Right cardiac atrium (tissue), 5 donors: Measurements from ENCODE around the gene PODNL1. TPM values are rescaled to one million over a fixed set of nuclear protein-coding genes. Genes with fewer than 3 reads are reported as not detected.

ENCODE experiments used
- ATAC-seq, 2 donors: fragments of 200-7000 bp; cut with Tn5 transposase; one replicate each; pipeline versions ENCODE4 v1.8.0 to v1.9.1; 2020; ENCODE audit warnings: moderate library complexity in 2 of 2, mild to moderate bottlenecking in 1 of 2
- DNase-seq, 3 donors: peaks; one replicate each; pipeline ENCODE4 v3.0.0-alpha.2; 2020
- H3K27ac ChIP-seq: one replicate; pipeline ENCODE4 v1.5.1; 2013; ENCODE audit warnings: mild to moderate bottlenecking, low read length, control low read depth, moderate library complexity
- H3K27me3 ChIP-seq: one replicate; pipeline ENCODE4 v1.6.1; 2013; ENCODE audit not compliant: control insufficient read depth, insufficient read depth
- H3K4me1 ChIP-seq: one replicate; pipeline ENCODE4 v1.6.1; 2013; ENCODE audit warnings: low read length; ENCODE audit not compliant: control insufficient read depth, insufficient read depth
- H3K4me3 ChIP-seq: one replicate; pipeline ENCODE4 v1.5.1; 2013; ENCODE audit warnings: low read length, control low read depth
- H3K9me3 ChIP-seq: one replicate; pipeline ENCODE4 v1.6.1; 2013; ENCODE audit warnings: low read length; ENCODE audit not compliant: control insufficient read depth
- WGBS: extraction: QIAGEN DNeasy Blood & Tissue Kit; methylation state at CpG from one replicate; pipeline ENCODE4 v1.1.7; 2013; 5-methylcytosine and 5-hydroxymethylcytosine counted together
- intact Hi-C, 4 donors: fragments of 100-400 bp; cut with DNase I; formaldehyde crosslinking; loops; one replicate each; pipeline versions ENCODE4 v1.11.0 to v1.14.0; 2022 to 2023
- polyA plus RNA-seq: library from polyadenylated mRNA; stranded (reverse); fragments of 200-250 nt; gene quantifications from one replicate; pipeline ENCODE4 v1.2.3, GENCODE V29; 2013
- total RNA-seq, 4 donors: library from RNA; stranded (reverse); fragmentation: NEBNext Ultra II Directional; extraction: Animal tissue kit (Norgen Biotek cat#: 25700); gene quantifications; one replicate each; pipeline ENCODE4 v1.2.1, GENCODE V29; 2021
- donor health status: healthy with polysubstance abuse.
- donor health status: DM: no; HTN: yes; CAD: no.
- donor health status: DM: no; HTN: no; CAD: no.
- donor health status: DM: no; HTN: yes; CAD: no; lungs with severe emphysema.
- donor health status: DM: yes; HTN: yes; CAD: no.

PODNL1 gene
- total and polyA plus RNA-seq, 5 donors = 1.4 to 3.2 (median 2.1) TPM

DNA sequence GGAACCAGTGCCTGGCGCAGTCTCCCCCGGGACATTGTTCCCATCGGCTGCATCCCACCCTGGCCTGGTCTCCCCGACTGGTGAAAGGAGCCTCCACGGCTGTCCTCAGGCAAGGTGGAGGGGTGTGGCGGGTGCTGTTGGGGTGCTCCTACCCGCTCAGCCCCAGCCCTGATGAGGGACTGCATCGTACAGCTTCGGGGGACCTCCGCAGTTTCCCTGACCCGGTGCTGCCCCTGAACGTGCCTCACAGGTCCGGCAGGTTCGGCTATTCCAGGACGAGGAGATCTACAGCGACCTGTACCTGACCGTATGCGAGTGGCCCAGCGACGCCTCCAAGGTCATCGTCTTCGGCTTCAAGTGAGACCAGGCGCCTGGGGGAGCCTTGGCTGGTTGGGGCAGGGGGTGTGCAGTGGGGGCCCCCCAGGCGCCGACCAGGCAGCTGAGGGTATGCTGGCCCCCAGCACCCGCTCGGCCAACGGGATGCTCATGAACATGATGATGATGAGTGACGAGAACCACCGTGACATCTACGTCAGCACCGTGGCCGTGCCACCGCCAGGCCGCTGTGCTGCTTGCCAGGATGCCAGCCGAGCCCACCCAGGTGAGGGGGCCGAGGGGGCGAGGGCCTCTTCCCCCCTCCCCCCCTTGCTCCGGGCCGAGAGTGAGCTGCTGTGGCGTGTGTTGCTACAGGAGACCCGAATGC lies 17.6 kb upstream of the PODNL1 start:
- intact Hi-C loops = no loop called here
- Histone ChIP-seq H3K27me3 (no peaks in the 10 kb centered on the region), H3K9me3 (no peaks in the 10 kb centered on the region), H3K4me1 (peaks cover 5% of the 10 kb centered on the region), H3K27ac (no peak overlapping the region), H3K4me3 (no peak overlapping the region)
- DNase-seq (peak in 1 of 3 donors; percentile 62), ATAC-seq (no peak)
- WGBS = 93% methylated on average over 42 of the region's 42 CpGs

DNA sequence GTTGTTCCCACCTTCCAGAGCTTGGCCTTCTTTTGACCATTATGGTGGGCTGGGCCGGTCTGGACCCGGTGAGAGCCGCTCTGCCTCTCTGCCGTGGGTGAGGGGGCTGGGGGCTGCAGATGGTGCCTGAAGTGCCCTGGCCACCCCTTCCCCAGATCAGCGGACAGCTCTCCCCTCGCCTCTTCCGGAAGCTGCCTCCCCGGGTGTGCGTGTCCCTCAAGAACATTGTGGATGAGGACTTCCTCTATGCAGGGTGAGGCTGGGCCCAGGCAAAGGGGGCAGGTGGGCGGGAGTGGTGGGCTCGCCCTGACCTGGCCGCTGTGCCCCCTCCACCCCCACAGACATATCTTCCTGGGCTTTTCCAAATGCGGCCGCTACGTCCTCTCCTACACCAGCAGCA lies 16.0 kb upstream of the PODNL1 start:
- no peak for ATAC-seq
- DNase-seq = no peak
- H3K27me3 ChIP-seq = no peaks in the 10 kb centered on the region
- WGBS = 95% methylated on average over 15 of the region's 15 CpGs
- no peak overlapping the region for H3K4me3 ChIP-seq
- H3K27ac ChIP-seq = no peak overlapping the region
- H3K4me1 ChIP-seq = peaks cover 5% of the 10 kb centered on the region
- no peaks in the 10 kb centered on the region for H3K9me3 ChIP-seq
- intact Hi-C loops = no loop called here

DNA sequence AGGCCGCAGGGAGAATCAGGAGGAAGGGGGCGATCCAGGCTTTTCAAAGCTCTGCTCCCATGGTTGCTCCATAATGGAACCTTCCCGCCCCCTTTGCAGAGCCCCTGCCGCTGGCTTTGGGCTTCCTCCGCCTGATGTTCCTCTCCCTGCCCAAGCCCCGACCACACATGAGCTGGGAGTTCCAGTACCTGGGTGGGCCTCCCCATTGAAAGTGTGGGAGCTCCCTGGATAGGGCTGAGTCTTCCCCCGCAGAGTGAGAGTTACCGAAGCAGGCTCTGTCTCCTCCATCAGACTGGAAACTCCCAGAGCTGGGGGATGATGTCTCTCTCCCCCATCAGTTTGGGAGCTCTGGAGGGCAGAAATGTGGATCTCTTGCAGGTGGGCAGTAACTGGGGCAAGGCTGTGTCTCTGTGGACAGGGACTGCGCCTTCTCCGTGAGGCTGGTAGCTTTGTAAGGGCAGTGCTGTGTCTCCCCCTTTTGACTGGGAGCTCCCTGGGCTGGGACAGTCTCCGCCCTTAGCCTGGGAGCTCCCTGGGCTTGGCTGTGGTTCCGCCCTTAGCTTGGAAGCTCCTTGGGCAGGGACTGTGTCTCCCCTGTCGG lies 14.8 kb upstream of the PODNL1 start:
- Histone ChIP-seq H3K27ac (peak overlapping the region; percentile 15), H3K27me3 (no peaks in the 10 kb centered on the region), H3K4me1 (peaks cover 5% of the 10 kb centered on the region), H3K4me3 (peak overlapping the region; percentile 93), H3K9me3 (no peaks in the 10 kb centered on the region)
- intact Hi-C loops = no loop called here
- DNase-seq = peak; percentile 57 to 77 (median 72)
- ATAC-seq = peak; percentile 12 to 48
- 6% methylated on average over 13 of the region's 13 CpGs for WGBS

DNA sequence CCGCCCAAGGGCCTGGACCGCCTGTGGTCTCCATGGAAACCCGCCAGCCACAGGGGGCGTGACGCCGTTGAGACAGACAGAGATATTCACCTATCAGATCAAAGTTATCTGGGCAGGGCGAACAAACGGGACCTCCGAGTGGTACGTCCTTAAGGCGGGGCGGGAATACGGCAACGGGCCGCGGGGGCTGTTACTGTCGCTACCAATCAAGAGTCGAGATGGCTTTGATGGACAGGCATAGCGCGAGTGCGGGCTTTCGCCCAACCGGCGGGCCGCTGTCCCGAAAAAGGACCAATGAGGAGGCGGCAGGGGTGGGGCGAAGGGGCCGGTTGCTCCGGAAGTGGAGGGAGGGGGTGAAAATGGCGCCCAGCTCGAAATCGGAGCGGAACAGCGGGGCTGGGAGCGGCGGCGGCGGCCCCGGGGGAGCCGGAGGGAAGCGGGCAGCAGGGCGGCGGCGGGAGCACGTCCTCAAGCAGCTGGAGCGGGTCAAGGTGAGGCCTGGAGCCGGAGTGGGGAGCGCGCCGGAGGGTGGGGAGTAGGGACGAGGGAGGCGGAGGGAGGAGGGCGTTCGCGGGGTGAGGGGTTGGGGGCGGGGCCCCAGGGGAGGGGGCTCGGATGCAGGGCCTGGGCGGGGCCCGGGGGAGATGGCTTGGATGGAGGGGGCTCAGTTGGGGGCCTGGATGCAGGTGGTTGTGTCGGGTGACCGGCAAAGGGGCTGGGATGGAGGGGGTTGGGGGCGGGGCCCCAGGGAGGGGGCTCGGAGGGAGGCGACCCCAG lies 14.1 kb upstream of the PODNL1 start, which contains the start of gene DCAF15:
TSS of gene DCAF15 (plus strand) at position 356 of the 777 bp plus-strand sequence. CDS start at position 360, 4 bp downstream.
- H3K27ac ChIP-seq = peak within 1 kb of the TSS; percentile 97
- ATAC-seq (peak; percentile 98 to 99), DNase-seq (peak; percentile 99 to 100 (median 99))
- WGBS = under 1% methylated on average over 63 of the region's 65 CpGs
- intact Hi-C loops = no loop called here
- no peaks in the 10 kb centered on the region for H3K9me3 ChIP-seq
- peaks cover 5% of the 10 kb centered on the region for H3K4me1 ChIP-seq
- H3K27me3 ChIP-seq = no peaks in the 10 kb centered on the region
- peak within 1 kb of the TSS; percentile 93 for H3K4me3 ChIP-seq

- Histone ChIP-seq H3K27me3 (no peaks in the 10 kb centered on the region), H3K4me1 (peaks cover 5% of the 10 kb centered on the region), H3K4me3 (peak overlapping the region; percentile 29), H3K9me3 (no peaks in the 10 kb centered on the region), H3K27ac (no peak overlapping the region)
- intact Hi-C loops = no loop called here
- ATAC-seq (no peak), DNase-seq (no peak)
- 13% methylated on average over 20 of the region's 20 CpGs for WGBS
These were observed 13.6 kb upstream of the PODNL1 start for GRCh38 chr19:13951799-13952153.

DNA sequence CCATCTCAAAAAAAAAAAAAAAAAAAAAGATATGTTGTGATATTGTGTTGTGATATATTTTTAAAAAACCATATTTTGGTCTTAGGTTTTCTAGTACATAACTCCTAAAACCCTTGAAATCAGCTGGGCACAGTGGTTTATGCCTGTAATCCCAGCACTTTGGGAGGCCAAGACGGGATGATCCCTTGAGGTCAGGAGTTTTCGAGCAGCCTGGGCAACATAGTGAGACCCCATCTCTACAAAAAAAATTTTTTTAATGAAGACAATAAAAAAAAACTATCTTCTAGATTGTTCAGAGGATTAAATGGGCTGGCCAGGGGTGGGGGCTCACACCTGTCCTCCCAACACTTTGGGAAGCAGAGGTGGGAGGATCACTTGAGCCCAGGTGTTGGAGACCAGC lies 12.8 kb upstream of the PODNL1 start:
- intact Hi-C loops = no loop called here
- no peak for DNase-seq

GRCh38 chr19:13946414-13946813 lies 8.2 kb upstream of the PODNL1 start:
- H3K27me3 ChIP-seq = no peaks in the 10 kb centered on the region
- 94% methylated on average over 4 of the region's 4 CpGs for WGBS
- no peak overlapping the region for H3K27ac ChIP-seq
- intact Hi-C loops = no loop called here
- no peak overlapping the region for H3K4me3 ChIP-seq
- ATAC-seq (no peak), DNase-seq (no peak)
- no peaks in the 10 kb centered on the region for H3K4me1 ChIP-seq
- H3K9me3 ChIP-seq = no peaks in the 10 kb centered on the region

More for the DNA sequence above, 12.8 kb upstream of the PODNL1 start:
- H3K4me1 ChIP-seq = peaks cover 5% of the 10 kb centered on the region
- 87% methylated on average over 2 of the region's 2 CpGs for WGBS
- ATAC-seq = no peak
- H3K27ac ChIP-seq = no peak overlapping the region
- no peaks in the 10 kb centered on the region for H3K27me3 ChIP-seq
- H3K4me3 ChIP-seq = no peak overlapping the region
- H3K9me3 ChIP-seq = no peaks in the 10 kb centered on the region

DNA sequence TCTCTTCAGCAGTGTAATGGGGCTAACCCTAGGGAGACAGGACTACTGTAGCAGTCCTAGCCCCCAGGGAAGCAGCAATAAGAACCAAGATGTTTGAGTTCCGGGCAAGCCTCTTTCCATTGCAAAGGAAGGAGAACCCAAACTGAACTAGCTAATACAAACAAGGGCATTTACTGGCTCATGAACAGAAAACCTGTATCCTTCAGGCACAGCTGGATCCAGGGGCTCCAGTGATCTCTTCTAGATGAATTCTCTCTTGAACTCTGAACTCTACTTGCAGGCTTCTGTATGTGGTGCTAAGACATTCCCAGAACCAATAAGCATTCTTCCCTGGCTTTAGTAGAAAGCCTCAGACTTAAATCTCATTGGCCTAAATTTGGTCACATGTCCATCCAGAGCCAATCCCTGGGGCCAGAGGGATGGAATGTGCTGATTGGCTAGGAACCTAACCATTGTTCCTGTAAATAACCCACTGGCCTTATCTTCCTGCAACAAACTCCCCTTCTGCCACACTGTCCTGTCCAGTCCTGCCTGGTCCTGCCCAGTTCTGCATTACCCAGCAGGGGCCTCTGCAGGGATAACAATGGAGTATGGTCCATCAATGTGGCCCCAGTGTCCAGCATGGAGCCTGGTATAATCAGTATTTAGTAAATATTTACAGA lies 3.9 kb upstream of the PODNL1 start:
- H3K27me3 ChIP-seq = no peaks in the 10 kb centered on the region
- H3K4me1 ChIP-seq = no peaks in the 10 kb centered on the region
- ATAC-seq (no peak), DNase-seq (no peak)
- H3K27ac ChIP-seq = no peak overlapping the region
- no peaks in the 10 kb centered on the region for H3K9me3 ChIP-seq
- WGBS = 94% methylated on average over 1 of the region's 1 CpG
- no peak overlapping the region for H3K4me3 ChIP-seq
- intact Hi-C loops = no loop called here

GRCh38 chr19:13937479-13938300 lies 527 bp downstream of the PODNL1 start:
- H3K4me1 ChIP-seq = no peaks in the 10 kb centered on the region
- no peak overlapping the region for H3K27ac ChIP-seq
- DNase-seq (peak in 2 of 3 donors; percentile 66 to 75), ATAC-seq (peak in 1 of 2 donors; percentile 13)
- intact Hi-C loops = no loop called here
- no peaks in the 10 kb centered on the region for H3K27me3 ChIP-seq
- H3K4me3 ChIP-seq = no peak overlapping the region
- no peaks in the 10 kb centered on the region for H3K9me3 ChIP-seq
- 9% methylated on average over 29 of the region's 29 CpGs for WGBS

- intact Hi-C loops = no loop called here
- no peaks in the 10 kb centered on the region for H3K9me3 ChIP-seq
- WGBS = 66% methylated on average over 22 of the region's 22 CpGs
- H3K27ac ChIP-seq = no peak overlapping the region
- H3K4me3 ChIP-seq = no peak overlapping the region
- H3K4me1 ChIP-seq = no peaks in the 10 kb centered on the region
- no peaks in the 10 kb centered on the region for H3K27me3 ChIP-seq
- ATAC-seq (no peak), DNase-seq (no peak)
These were observed 2.3 kb downstream of the PODNL1 start for GRCh38 chr19:13935765-13936510.
